ENCODE results near the gene NOL11.

- TF ChIP-seq CTCF (IDR thresholded peaks at IDR 0.05) = no peak
- no peak for TF ChIP-seq EZH2 (IDR thresholded peaks at IDR 0.05)
Observed at GRCh38 chr17:67713169-67713568, 4.6 kb upstream of the NOL11 start.
